ENCODE measurements around the gene NYNRIN.

- TF ChIP-seq CTCF (IDR thresholded peaks at IDR 0.05) (no peak), POLR2A (IDR thresholded peaks at IDR 0.05) (no peak)
Observed at GRCh38 chr14:24355009-24355408, 43.8 kb upstream of the NYNRIN start.
